CD4-positive, alpha-beta T cell treated with Interleukin-4 for 4 hours (primary cell): ENCODE measurements around the gene ZNRF1.
"Not testable (repeated sequence)": the region's sequence is repeated elsewhere in the genome, so short reads cannot be mapped to it uniquely, and the experiment has no call there.

ENCODE experiments used
- DNase-seq: peaks from one replicate; pipeline ENCODE4 v3.0.0-alpha.2; 2020

Gene ZNRF1

DNA sequence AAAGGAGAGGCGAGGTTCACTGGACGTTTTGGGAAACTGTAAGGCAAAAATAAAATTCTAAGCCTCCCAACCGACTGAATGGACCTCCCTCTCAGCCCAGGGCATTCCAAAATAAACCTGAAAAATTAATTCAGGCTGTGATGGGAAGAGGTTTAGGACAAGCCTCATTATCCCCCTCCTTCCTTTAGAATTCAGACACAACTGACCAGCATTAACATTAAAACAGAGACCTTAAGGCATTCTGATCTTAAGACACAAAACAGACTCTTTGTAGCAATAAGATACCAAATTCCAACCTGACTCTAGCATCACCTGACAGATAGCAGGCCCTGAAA is 118.1 kb downstream of the ZNRF1 start:
- DNase-seq: no peak

DNA sequence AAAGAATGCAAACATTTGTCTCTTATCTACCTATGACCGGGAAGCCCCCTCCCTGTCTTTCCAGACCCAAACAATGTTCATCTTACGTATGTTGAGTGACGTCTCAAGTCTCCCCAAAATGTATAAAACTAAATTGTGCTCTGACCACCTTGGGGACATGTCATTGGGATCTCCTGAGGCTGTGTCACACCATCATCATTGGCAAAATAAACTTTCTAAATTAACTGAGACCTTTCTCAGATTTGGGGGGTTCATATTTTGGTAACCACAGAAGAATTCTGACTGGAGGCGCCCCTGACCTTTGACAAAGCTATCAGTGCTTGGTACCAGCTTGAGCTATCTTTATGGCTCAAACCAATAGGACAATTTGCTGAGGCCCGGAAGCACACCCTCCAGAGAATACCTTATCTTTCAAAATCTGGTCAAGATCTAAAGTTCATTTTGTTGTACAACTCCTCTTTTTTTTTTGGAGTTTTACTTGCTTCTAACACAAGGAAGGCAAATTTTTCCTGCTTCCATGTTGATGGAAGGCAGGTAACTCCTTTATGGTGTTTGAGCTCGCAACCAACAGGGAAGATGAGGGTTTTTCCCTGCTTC is 120.2 kb downstream of the ZNRF1 start:
- DNase-seq: no peak

DNA sequence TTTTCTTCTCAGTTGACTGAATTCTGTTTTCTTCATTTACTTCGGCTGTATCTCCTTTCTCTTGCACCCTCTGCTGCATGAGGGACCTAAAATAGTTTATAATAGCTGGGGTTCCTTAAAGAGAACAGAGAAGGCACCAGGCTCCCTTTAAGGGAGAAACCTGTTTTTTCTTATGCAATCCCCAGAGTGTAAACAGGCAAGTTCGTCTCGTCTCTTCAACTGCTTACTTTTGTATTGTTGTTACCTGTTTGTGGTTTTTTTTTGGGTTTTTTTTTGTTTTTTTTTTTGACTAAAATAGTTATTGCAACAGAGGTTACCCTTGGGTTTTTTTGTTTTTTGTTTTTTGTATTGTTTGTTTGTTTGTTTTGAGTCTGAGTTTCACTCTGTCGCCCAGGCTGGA is 121.4 kb downstream of the ZNRF1 start:
- DNase-seq: no peak

DNA sequence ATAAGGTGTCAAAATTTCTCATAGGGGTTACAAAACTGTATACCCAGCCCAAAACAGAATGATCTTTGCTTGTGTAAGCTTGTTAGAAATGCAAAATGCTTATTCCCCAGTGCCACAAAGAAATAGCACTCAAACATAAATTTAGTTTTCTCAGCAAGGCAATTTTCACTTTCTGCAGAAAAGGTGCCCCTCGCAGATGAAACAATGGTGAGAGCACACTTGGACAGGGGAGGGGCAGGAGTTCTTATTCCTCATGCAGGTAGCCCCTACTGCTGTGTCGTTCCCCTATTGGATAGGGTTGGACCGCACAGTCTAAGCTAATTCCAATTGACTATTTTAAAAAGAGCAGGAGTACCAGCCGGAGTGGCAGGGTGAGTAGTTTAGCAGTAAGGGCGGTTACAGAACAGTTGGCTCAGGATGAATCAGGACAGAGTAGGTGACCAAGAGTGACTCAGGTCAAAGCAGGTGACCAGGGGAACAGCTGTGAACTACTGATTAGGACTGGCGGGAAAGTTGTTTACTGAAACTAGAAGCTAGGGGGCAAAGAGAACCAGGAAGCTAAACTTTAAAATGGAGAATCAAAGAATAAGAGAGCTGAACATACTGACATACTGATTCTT is 123.2 kb downstream of the ZNRF1 start:
- no peak for DNase-seq

DNA sequence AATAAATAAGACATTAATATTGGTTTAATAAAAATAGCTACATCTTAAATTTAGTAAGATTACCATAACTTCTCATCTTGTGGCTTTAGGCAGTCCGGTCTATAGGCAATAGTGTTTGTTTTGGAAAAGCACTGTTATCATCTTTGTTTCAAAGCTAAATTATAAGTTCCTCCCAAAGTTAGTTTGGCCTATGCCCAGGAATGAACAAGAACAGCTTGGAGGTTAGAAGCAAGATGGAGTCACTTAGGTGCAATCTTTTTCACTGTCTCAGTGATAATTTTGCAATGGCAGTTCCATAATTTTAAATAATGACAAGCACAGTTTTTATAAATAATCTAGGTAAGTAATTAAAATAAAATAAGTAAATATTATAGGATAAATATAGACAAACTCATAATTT is 123.8 kb downstream of the ZNRF1 start:
- DNase-seq: no peak

DNA sequence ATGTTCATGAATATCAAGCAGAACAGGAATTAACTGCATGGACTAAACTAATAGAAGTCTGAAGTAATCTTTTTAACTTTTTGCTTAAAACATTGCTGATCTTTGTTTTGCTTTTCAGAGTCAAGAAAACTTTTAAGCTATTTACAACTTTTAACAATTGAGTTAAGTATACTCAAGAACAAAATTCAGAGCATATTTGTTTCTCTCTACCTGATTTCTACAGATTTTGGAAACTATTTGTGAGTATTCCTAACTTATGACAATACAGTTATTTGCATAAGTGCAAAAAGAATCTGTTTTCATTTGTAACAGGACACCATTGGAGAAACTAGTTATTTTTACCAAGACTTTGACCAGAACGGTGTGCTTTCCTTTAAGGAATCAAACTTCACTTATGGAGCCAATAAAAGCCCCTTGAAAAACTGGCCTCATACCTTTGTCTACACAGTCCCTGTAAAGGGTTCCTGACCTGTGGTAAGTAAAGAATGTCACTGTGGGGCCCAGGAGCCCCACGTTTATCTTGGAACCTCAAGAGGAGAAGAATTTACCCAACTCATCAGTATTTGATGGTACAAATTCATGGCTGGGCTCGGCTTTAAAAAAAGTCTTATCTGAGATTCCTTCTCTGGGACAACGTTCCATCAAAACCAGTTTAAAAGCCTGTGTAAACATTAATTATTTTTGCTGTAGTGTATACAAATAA is 129.0 kb downstream of the ZNRF1 start:
- no peak for DNase-seq

DNA sequence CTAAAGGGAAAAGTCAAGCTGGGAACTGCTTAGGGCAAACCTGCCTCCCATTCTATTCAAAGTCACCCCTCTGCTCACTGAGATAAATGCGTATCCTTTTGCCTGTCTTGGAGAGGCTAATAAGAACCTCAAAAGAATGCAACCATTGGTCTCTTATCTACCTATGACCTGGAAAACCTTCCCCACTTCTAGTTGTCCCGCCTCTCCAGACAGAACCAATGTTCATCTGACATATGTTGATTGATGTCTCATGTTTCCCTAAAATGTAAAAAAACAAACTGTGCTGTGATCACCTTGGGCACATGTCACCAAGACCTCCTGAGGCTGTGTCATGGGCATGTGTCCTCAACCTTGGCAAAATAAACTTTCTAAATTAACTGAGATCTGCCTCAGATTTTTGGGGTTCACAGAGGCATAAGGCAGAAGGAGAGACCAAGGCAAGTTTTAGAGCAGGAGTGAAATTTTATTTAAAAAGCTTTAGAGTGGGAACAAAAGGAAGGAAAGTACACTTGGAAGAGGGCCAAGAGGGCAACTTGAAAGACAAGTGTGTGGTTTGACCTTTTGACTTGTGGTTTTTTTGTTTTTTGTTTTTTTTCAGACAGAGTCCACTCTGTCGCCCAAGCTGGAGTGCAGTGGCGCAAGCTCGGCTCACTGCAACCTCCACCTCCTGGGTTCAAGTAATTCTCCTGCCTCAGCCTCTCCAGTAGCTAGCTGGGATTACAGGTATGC is 130.8 kb downstream of the ZNRF1 start:
- DNase-seq: not testable (repeated sequence)

DNA sequence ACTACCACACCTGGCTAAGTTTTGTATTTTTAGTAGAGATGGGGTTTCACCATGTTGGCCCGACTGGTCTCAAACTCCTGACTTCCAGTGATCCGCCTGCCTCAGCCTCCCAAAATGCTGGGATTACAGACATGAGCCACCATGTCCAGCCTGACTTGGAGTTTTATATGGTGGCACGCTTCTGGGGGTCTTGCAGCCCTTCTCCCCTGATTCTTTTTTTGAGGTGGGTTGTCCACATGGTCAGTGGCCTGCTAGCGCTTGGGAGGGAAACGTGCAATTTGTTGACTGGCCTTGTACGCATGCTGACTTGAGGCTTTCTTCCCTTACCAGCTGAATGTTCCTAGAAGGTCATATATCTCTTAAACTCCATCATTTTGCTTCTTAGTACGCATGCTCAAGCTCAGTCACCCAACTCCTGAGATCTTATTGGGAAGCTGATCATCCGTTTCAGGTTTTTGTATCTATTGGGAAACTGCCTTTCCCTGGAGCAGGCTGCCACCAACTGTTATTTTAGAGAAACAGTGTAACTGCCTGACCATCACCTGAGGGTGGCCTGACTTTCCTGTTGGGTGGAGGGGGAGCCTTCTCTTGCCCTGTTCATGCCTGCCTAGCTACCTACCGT is 131.4 kb downstream of the ZNRF1 start:
- DNase-seq: no peak

DNA sequence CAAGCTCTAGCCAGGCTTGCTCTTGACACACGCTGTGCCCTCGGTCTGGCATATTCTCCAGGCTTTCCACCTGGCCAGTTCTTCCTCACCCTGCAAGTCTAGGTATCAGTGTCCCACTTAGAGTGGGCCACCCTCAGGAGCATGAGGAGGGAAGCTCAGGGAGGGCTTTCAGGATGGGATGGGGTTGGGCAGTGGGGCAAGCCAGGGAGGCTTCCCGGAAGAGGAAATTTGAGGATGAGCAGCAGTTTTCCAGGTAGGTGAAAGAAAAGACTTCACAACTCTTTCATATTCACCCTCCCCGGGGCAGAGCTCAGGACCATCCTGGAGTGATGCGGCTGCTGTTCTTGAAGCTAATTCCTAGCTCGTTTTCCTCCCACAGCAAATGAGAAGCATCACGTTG is 132.3 kb downstream of the ZNRF1 start:
- DNase-seq: no peak

DNA sequence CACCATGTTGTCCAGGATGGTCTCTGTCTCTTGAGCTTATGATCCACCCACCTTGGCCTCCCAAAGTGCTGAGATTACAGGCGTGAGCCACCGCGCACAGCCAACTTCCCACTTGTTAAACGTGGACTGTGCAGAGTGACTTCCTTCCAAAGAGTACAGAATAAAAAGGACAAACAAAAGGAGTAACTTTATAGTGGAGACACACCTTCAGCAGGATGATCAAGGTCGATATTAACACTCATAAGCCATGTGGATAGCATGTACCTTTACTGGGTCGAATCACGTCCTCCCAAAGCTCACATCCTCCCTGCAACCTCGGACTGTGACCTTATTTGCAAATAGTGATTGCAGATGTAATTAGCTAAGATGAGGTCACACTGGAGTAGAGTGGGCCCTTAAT is 139.4 kb downstream of the ZNRF1 start:
- no peak for DNase-seq

DNA sequence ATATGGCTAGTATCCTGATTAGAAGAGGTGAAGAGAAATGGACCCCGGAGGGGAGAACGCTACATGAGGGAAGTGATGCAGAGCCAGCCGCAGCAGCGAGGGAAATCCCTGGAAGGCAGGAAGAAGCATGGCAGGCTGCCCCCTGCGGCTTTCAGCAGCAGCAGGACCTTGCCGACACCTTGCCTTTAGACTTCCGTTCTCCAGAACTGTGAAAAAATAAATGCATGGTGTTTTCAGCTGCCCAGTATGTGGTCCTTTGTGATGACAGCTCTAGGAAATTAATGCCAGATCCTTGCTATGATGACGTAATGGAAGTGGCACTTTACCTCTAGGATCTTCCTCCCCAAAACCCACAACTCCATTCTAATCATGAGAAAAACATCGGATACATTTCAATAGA is 139.8 kb downstream of the ZNRF1 start:
- DNase-seq: no peak

DNA sequence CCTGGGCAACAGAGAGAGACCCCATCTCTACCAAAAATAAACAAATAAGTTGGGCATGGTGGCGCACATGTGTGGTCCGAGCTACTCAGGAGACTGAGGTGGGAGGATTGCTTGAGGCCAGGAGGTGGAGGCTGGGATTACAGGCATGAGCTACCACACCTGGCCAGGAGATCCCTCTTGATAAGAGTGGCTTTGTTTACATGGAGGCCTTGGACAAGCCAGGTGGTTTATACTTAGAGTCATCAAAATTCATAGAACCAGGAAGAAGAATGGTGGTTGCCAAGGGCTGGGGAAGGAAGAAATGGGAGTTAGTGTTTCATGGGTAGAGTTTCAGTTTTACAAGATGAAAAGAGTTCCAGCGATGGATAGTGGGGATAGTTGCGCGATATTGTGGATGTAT is 140.7 kb downstream of the ZNRF1 start:
- no peak for DNase-seq

DNA sequence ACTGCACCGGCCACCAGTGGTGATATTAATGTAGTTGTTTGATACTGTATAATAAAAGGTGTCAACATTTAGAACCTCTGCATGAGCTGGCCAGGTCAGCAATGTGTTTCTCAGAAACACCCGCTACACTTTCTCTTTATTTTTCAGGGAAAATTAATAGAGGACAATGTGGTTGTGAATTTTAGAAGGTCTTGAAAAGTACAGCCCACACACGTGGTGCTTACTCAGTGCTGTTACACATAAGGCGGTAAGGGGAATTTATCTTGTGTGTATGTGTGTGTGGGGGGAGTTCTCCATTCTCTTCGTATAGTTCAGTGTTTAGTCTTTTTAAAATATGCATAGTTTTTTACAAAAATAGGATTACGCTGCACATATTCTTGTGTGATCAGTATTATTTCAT is 145.1 kb downstream of the ZNRF1 start:
- no peak for DNase-seq

DNA sequence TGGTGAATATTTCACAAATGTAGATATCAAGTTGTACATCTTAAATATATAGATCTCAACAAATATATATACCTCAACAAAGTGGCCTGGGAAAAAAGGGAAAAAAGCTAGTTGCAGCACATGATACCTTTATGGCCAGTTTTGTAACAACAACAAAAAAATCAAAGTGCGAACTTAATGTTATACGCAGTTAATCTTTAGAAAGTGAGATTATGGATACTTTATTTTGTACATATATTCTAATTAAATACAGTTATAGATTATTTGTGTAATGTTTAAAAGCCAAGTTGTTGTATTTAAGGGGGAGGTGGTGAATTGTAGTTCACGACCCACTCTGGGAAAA is 149.1 kb downstream of the ZNRF1 start:
- DNase-seq: no peak

DNA sequence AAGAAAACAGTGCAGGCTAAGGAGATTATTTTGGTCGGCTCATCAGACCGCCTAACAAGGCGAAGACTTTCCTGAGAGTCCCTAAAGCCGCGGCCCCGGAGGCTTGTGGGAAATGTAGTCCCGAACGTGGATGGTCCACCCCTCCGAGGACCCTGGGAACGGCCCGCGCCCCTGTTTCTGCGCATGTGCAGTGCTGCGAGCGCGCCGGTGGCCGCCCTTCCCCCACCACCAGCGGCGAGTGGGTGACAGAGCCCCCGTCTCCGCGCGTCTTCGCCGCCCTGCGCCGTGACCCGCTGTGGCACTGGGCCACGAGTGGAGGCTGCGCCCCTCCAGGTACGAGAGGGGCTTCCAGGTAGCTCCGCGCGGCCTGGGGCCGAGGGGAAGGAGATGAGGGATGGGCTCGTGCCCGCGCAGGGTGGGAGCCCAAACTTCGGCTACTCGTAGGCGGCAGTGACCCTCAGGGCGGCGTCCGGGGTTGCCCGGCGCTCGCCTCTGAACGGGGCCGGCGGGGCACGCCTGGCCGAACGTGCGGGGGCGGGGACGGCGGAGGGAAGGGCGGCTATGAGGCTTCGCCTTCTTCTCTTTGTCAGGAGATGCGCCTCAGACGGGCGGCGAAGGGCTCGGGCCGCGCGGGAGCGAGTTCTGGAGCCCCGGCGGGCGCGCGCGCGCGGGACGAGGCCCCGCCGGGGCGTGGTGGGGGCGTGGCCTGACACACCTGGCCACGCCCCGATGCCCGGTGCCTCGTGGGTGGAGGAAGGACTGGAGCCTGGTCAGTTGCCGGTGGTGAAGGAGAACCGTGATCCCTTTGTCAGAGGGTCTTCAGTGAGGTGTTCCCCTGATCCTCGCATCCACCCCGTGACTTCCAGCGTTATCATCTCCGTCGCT is 149.7 kb downstream of the ZNRF1 start, which contains the start of gene ZFP1:
Gene ZFP1 (plus strand): TSS at position 214 of the 885 bp plus-strand sequence. CDS start 4,428 bp downstream, outside the sequence.
- peak; percentile 95 for DNase-seq

DNA sequence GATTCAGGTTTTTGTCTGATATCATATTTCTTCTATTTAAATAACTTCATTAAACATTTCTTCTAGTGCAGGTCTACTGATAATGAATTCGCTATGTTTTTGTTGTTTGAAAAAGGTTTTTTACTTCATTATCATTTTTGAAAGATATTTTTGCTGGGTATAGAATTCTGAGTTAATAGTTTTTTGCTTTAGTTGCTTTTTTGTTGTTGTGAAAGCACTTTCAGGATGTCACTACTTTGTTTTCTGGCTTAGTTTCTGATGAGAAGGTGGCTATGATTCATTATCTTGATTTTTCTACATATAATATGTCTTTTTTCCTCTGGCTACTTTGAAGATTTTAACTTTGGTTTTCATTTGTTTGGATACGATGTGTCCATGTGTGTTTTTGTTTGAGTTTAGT is 153.0 kb downstream of the ZNRF1 start:
- DNase-seq: no peak

DNA sequence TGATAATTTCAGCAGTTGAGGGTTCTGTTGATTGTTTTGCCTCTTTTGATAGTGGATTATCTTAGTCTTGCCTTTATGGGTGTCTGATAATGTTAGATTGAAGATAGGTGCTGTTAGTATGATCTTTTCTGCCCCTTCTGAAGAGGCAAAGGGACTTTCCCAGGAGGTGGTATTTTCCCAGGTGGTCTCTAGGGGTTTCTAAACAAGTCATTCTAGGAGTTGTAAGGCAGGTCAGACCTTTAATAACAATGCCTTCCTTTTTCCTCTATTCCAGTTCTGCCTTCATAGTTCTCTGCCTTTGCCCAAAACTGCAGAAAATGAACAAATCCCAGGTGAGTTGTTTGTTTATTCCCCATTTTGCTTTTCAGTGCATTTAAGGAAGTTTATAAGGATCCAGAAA is 153.8 kb downstream of the ZNRF1 start:
- DNase-seq: no peak

DNA sequence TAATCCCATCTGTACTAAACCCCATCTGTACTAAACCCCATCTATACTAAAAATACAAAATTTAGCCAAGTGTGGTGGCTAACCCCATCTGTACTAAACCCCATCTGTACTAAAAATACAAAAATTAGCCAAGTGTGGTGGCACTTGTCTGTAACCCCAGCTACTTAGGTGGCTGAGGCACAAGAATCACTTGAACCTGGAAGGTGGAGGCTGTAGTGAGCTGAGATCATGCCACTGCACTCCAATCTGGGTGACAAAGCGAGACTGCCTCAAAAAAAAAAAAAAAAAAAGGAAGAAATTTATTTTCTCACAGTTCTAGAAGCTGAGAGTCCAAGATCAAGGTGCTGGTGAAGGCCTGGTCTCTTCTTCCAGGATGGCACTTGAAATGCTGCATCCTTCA is 161.6 kb downstream of the ZNRF1 start:
- no peak for DNase-seq
